Heart right ventricle (tissue), 16 donors: ENCODE data around the gene HEMK1. TPM values are rescaled to one million over a fixed set of nuclear protein-coding genes. Genes with fewer than 3 reads are reported as not detected.

Experiments
- ATAC-seq, 8 donors: fragments of 200-7000 bp; cut with Tn5 transposase; one replicate each; pipeline ENCODE4 v1.9.1; 2020; ENCODE audit warnings: mild to moderate bottlenecking in 8 of 8, moderate library complexity in 8 of 8, moderate number of reproducible peaks in 1 of 8
- DNase-seq, 2 donors: peaks; one replicate each; pipeline ENCODE4 v3.0.0-alpha.2; 2020
- H3K27ac ChIP-seq, 10 donors: fragments of 200-600 bp; sonication (generic) in 2 of 10; one replicate each; pipeline versions ENCODE4 v1.5.0 to v1.8.0; 2020 to 2022; ENCODE audit warnings: mild to moderate bottlenecking in 3 of 10
- H3K27me3 ChIP-seq, 7 donors: fragments of 200-600 bp; one replicate each; pipeline ENCODE4 v1.8.0; 2021 to 2022; ENCODE audit warnings: mild to moderate bottlenecking in 2 of 7
- H3K36me3 ChIP-seq, 9 donors: fragments of 200-600 bp; sonication (generic) in 1 of 9; one replicate each; pipeline versions ENCODE4 v1.5.0 to v1.8.0; 2020 to 2022; ENCODE audit warnings: mild to moderate bottlenecking in 2 of 9
- H3K4me1 ChIP-seq, 9 donors: fragments of 200-600 bp; sonication (generic) in 1 of 9; one replicate each; pipeline versions ENCODE4 v1.5.0 to v1.8.0; 2020 to 2022; ENCODE audit warnings: mild to moderate bottlenecking in 4 of 9
- H3K4me3 ChIP-seq, 10 donors: fragments of 200-600 bp; sonication (generic) in 2 of 10; one replicate each; pipeline versions ENCODE4 v1.5.0 to v1.8.0; 2020 to 2022; ENCODE audit warnings: mild to moderate bottlenecking in 7 of 10, moderate library complexity in 2 of 10
- H3K9me3 ChIP-seq, 11 donors: fragments of 200-600 bp in 10 of 11; sonication (generic) in 2 of 11; one replicate each; pipeline versions ENCODE4 v1.5.0 to v1.8.0; 2013 to 2022; ENCODE audit warnings: mild to moderate bottlenecking in 2 of 11, control low read depth in 1 of 11, moderate library complexity in 1 of 11
- WGBS, 2 donors: extraction: QIAGEN DNeasy Blood & Tissue Kit; methylation state at CpG; one replicate each; pipeline ENCODE4 v1.1.7; 2013; ENCODE audit warnings: inconsistent platforms in 1 of 2; 5-methylcytosine and 5-hydroxymethylcytosine counted together
- intact Hi-C, 10 donors: fragments of 100-400 bp; cut with DNase I; formaldehyde crosslinking; loops; one replicate each; pipeline versions ENCODE4 v1.11.1 to v1.14.2; 2022
- polyA plus RNA-seq, 2 donors: library from polyadenylated mRNA; stranded (reverse); fragments of 200-250 nt; gene quantifications; one replicate each; pipeline ENCODE4 v1.2.3, GENCODE V29; 2013
- total RNA-seq, 10 donors: library from RNA; stranded (reverse); fragmentation: NEBNext Ultra II Directional in 3 of 10; extraction: Animal tissue kit (Norgen Biotek cat#: 25700) in 3 of 10; gene quantifications; one replicate each; pipeline versions ENCODE4 v1.2.1 to v1.2.4, GENCODE V29; 2021 to 2023
- TF ChIP-seq, protein P1 (sequence below), 9 donors: fragments of 200-600 bp; sonication (generic) in 2 of 9; IDR thresholded peaks; one replicate each; pipeline versions ENCODE4 v1.5.0 to v1.8.0; 2021 to 2022; ENCODE audit warnings: antibody characterized with exemption in 9 of 9, mild to moderate bottlenecking in 5 of 9, moderate library complexity in 1 of 9
- donor health status: Arrhythmogenic right ventricular cardiomyopathy.
- donor health status: ischemic (EF 13 %, LVEDD 7.1; RV severe dilation, severe dysfunction).
- donor health status: healthy with polysubstance abuse.
- donor health status: DM: no; HTN: yes; CAD: no.
- donor health status: DM: no; HTN: no; CAD: no.
- donor health status: ischemic (EF 25% LVEDD 6.9; RV normal size, moderate dysfunction).
- donor health status: ischemic (EF 25% LVEDD 5.7; RV mildly dilated, moderate dysfunction).
- donor health status: healthy.
- donor health status: DM: yes; HTN: yes; CAD: no.
- donor health status: Ischemic cardiomyopathy.
- donor health status: ischemic (EF 35%, LVEDD 5.7; RV mildly dilated, moderate dysfunction).
- donor health status: nonischemic (EF 11% LVEDD 7.7; RV severe dilation, severe dysfunction).
- donor health status: DM: yes; HTN: yes; CAD: no.
- donor health status: PGD.
- donor health status: ischemic (EF 29% LVEDD 5.4; RV normal size, mild dysfunction).
- donor health status: nonischemic (EF 23%, LVEDD 6.1; RV moderate dilation, normal function).

Gene HEMK1
- total and polyA plus RNA-seq, 12 donors, result 10.6 to 19.0 (median 14.8) TPM

DNA sequence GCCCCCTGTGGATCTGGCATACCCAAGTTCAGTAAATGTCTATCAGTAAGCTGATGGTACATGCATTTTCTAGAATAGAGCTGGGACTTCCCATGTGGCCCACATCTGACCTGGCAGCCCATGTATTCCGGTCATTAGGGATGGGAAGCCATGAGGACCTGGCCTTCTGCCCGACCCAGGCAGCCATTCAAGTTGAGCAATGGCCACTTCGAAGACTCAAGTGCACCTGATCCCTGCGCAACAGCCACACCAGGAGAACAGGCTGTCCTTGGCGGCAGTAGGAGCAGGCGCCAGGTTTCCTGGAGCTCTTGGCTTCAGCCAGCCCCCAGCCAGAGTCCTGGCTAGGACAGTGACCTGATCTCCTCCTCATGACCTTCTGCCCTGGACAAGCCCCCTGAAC, 14.6 kb downstream of the HEMK1 start:
- Histone ChIP-seq H3K27me3 (no peaks in the 10 kb centered on the region), H3K4me3 (no peak overlapping the region), H3K9me3 (no peaks in the 10 kb centered on the region), H3K4me1 (peaks cover 19 to 81% (median 60%) of the 10 kb centered on the region in 9 donors), H3K36me3 (peaks cover 0 to 29% (median 0%) of the 10 kb centered on the region in 9 donors), H3K27ac (peak overlapping the region; percentile 79 to 92 (median 86))
- DNase-seq (peak; percentile 83 to 86), ATAC-seq (peak; percentile 62 to 93 (median 74))
- TF ChIP-seq, protein P1, sequence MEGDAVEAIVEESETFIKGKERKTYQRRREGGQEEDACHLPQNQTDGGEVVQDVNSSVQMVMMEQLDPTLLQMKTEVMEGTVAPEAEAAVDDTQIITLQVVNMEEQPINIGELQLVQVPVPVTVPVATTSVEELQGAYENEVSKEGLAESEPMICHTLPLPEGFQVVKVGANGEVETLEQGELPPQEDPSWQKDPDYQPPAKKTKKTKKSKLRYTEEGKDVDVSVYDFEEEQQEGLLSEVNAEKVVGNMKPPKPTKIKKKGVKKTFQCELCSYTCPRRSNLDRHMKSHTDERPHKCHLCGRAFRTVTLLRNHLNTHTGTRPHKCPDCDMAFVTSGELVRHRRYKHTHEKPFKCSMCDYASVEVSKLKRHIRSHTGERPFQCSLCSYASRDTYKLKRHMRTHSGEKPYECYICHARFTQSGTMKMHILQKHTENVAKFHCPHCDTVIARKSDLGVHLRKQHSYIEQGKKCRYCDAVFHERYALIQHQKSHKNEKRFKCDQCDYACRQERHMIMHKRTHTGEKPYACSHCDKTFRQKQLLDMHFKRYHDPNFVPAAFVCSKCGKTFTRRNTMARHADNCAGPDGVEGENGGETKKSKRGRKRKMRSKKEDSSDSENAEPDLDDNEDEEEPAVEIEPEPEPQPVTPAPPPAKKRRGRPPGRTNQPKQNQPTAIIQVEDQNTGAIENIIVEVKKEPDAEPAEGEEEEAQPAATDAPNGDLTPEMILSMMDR (IDR thresholded peaks at IDR 0.05), result peak in 1 of 9 donors; percentile 3
- intact Hi-C loops, result loop anchor here in 3 of 10 donors (1.0 to 2.0 kb wide), 3 partner anchors 15 to 17 kb away; partner anchors contain the start of gene HEMK1 (in 1 of the 3)
- 30 to 36% methylated on average over 6 of the region's 6 CpGs for WGBS, 2 donors

DNA sequence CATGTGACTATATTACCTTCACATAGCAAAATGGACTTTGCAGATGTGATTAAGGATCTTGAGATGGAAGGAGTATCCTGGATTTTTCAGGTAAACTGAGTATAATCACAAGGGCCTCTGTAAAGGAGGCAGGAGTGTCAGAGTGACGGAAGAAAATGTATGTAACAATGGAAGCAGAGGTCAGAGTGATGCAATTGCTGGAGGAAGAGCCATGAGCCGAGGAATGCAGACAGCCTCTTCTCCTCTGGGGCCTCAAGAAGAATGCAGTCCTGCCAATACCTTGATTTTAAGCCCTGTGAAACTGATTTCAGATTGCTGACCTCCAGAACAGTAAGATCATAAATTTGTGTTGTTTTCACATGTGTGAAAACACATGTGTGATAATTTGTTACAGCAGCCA, 15.1 kb downstream of the HEMK1 start:
- Histone ChIP-seq H3K4me3 (no peak overlapping the region), H3K27ac (peak overlapping the region; percentile 79 to 92 (median 86)), H3K4me1 (peaks cover 19 to 81% (median 65%) of the 10 kb centered on the region in 9 donors), H3K27me3 (no peaks in the 10 kb centered on the region), H3K9me3 (no peaks in the 10 kb centered on the region), H3K36me3 (peaks cover 0 to 25% (median 0%) of the 10 kb centered on the region in 9 donors)
- WGBS, 2 donors, result 42 to 48% methylated on average over 2 of the region's 2 CpGs
- TF ChIP-seq, protein P1 (IDR thresholded peaks at IDR 0.05), result no peak
- no peak for ATAC-seq
- no peak for DNase-seq
- intact Hi-C loops, result loop anchor here in 3 of 10 donors (1.0 to 2.0 kb wide), 3 partner anchors 15 to 17 kb away; partner anchors contain the start of gene HEMK1 (in 1 of the 3)

DNA sequence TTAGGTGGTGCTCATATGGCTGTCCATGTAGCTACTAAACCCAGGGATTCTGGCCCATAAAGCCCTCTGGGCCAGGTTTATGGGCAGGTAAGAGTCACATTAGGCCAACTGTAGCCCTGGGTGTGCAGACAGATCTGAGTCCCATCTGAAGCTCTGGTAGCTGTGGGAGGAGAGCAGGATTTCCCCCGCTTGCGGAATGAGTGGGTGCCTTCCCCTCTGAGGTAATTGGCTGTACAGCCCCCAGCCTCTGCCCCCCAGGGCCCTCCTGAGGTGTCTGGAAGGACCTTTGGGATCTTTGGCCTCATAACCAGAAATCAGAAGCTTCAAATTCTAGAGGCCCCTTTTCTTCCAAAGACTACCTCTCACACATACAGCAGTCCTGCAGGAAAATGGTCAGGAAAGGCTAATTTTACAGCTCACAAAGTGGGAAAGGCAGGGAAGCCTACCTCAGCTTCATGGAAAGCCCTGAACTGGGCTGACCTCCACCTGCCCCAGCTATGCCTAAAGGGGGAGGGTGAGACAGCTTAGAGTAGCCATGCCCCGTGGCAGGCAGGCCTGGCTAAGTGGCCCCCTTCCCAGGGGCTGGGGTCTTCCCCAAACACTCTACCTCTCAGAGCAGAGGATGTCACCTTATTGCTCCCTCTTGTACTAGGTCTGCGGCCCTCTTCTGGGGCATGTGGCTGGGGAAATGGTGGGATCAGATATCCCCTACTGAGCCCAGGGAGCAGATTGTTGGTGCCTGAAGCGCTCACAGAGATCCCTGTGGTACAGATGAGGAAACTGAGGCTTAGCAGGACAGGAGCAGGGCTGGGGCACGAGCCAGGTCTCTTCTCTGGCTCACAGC, 16.8 kb downstream of the HEMK1 start:
- Histone ChIP-seq H3K9me3 (no peaks in the 10 kb centered on the region), H3K36me3 (peaks cover 0 to 7% (median 0%) of the 10 kb centered on the region in 9 donors), H3K4me3 (no peak overlapping the region), H3K27me3 (no peaks in the 10 kb centered on the region), H3K27ac (peak overlapping the region in 9 of 10 donors; percentile 24 to 88 (median 60)), H3K4me1 (peaks cover 19 to 83% (median 74%) of the 10 kb centered on the region in 9 donors)
- DNase-seq (no peak), ATAC-seq (no peak)
- 87 to 88% methylated on average over 6 of the region's 6 CpGs for WGBS, 2 donors
- TF ChIP-seq, protein P1 (IDR thresholded peaks at IDR 0.05), result no peak
- intact Hi-C loops, result loop anchor here in 1 of 10 donors (2.0 kb wide), 1 partner anchor 15 kb away; no protein-coding TSS in a partner anchor

DNA sequence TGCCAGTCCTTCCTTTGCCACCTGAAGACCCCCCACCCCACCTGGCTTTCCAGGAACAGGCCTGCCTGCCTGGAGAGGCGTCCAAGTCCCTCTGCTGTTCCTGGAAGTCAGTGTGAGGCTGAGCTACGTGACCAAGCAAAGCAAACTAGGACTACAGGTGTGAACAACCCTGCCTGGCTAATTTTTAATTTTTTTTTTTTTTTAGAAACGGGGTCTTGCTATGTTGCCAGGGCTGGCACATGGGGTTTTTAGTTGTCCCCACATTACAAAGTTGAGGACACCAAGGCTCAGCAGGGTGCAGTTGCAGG, 17.4 kb downstream of the HEMK1 start:
- H3K27me3 ChIP-seq, result no peaks in the 10 kb centered on the region
- no peaks in the 10 kb centered on the region for H3K9me3 ChIP-seq
- TF ChIP-seq, protein P1 (IDR thresholded peaks at IDR 0.05), result no peak
- 74 to 85% methylated on average over 3 of the region's 3 CpGs for WGBS, 2 donors
- H3K36me3 ChIP-seq, result peaks cover 0 to 1% (median 0%) of the 10 kb centered on the region in 9 donors
- DNase-seq (no peak), ATAC-seq (no peak)
- H3K27ac ChIP-seq, result peak overlapping the region in 9 of 10 donors; percentile 36 to 97 (median 67)
- no peak overlapping the region for H3K4me3 ChIP-seq
- H3K4me1 ChIP-seq, result peaks cover 19 to 86% (median 72%) of the 10 kb centered on the region in 9 donors
- intact Hi-C loops, result no loop called here
